Smooth muscle cell of the brain vasculature (primary cell): ENCODE results near the gene KDM3A.
"Not testable (repeated sequence)": the region's sequence is repeated elsewhere in the genome, so short reads cannot be mapped to it uniquely, and the experiment has no call there.

Experiments used
- DNase-seq: peaks from one replicate; pipeline ENCODE4 v3.0.0-alpha.2; 2012; ENCODE audit warnings: low read depth, low spot score

The KDM3A gene

DNA sequence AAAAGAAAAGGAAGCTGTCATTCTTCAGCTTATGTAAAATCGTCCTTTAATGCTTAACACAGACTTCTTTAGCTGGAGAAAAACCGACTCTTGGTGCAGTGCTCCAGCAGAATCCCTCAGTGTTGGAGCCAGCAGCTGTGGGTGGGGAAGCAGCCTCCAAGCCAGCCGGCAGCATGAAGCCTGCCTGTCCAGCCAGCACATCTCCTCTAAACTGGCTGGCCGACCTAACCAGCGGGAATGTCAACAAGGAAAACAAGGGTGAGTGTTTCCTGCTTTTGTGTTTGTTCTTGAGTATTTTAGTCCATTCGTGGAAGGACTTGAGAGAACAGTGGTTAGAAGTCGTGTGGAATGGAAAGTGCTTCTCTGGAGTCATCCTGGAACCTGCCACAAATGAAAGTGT, 38.9 kb downstream of the KDM3A start:
- no peak for DNase-seq

DNA sequence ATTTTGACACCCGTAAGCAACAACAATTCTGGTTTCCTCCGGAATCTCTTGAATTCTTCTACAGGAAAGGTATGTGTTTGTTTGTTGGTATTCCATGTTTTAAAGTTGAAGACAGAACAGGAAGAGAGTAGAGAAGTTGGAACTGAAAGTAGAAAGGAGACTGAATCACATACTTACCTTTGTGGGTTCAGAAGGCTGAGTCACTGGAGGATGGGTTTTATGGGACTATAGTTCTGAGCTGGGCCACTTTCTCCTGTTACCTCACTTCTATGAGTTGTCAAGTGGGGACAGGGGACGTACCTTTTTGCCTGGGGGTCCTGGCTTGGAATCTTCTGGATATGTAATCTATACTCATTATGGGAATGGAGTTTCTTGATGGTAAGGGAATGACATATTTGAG, 40.9 kb downstream of the KDM3A start:
- DNase-seq, result no peak

DNA sequence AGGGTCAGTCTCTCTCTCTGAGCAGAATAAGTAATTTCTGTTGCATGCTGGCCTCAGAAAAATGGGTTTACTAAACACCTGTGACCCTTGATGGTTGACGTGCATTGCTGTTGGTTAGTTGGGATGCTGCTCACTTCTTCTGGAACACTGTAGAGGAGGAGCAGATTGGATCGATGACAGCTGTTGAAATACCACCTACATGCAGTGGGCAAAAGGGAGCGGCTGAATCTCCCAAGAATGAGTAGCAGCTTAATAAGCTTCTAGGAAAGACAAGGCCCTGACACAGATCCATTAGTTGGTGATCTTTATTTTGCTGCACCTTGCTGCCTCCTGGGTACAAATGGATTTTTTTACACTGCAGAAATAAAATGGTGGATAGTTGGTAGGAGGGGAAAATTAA, 43.2 kb downstream of the KDM3A start:
- DNase-seq, result no peak

DNA sequence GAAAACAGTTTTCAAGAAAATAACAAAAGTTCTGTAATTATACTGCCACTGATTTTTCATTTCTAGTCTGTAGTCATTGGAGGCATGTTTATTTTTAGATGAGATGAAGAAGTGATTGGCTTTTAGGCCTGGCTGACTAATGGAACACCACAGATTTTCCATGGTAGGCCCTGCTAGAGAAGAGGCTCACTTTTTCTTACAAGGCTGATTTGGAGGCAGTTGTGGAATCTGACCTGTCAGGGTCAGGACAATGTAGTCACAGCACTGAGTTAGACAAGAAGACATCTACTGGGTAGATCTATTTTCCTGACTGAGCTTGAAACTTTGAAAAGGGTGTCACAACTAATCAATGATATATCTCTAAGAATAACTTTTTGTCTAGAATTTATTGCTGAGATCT, 43.9 kb downstream of the KDM3A start:
- no peak for DNase-seq

DNA sequence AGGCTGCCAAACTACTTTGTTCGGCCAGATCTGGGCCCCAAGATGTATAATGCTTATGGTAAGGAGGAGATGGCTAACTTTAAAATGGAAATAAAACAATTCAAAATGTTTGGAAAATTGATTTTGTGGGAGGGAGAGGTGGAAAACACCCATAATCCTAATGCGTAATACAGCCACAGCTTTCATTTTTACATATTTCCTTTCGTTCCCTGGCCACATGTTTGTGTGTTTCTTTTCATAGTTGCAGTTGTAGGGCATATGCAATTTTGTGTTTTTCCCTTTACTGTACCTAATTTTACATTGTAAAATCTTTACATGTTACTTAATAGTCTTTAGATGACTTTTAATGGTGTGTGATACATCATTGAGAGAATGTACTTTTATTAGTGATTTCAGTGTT, 44.6 kb downstream of the KDM3A start:
- no peak for DNase-seq

DNA sequence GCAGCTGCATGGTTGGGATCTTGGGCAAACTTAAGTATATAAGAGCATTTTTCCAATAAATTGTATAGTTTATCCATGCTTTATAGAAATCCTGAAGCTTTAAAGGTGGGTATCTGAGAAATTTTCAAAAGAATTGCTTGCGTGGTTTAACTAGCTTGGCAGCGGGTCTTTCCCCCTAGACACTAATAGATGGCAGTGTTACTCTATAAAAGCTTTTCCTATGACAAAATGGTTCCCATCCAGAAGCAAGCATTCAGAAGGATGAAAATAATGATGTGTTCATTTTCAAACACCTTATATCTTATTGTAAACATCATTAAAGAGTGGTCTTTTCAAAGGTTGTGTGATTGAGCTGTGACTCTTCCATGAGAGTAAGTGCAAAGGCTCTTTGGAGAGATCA, 45.9 kb downstream of the KDM3A start:
- DNase-seq, result no peak

DNA sequence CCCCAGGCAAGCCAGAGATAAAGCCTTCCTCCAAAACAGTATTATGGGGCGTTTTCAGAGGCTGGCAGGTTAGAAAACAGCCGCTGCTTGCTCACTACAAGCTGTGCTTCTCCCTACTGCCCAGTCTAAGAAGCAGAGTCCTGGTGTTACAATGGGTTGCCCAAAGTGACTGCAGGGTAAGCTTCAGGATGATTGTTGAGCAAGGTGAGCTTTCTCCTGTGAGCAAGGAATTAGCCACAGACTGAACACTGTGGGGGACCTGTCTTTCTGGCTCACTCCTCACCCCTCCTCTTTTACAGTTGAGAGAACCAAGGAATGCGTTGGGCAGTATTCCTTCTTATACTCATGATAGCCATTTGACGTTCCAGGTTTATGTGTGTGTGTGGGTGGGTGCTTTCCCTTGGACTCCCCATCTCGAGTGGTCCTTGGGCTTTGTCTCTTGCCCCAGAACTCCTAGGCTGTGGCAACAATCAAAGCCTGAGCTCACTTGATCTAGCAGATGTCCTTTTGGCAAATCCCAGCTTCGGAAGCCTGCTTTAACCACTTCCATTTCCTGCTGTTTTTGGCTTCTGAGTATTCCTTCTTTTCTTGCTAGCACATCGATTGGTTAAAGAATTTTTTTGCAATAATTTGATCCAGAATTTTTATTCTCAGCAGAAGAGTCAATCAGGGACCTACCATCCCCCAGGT, 47.5 kb downstream of the KDM3A start:
- DNase-seq, result no peak

DNA sequence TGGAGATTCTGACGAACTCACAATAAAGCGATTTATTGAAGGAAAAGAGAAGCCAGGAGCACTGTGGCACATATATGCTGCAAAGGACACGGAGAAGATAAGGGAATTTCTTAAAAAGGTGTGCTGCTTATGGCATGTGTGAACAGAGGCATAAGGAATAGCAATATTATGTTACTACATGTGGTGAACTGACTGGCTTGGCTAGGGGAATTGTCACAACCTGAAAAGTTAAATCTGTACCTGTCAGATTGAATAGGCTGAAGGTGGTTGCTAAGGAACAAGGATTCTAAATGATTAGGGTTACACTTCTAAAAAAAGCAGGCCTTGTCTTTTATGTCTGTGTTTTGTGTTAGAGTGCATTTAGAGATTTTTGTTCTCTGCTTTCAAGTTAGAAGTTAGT, 48.4 kb downstream of the KDM3A start:
- DNase-seq, result no peak

DNA sequence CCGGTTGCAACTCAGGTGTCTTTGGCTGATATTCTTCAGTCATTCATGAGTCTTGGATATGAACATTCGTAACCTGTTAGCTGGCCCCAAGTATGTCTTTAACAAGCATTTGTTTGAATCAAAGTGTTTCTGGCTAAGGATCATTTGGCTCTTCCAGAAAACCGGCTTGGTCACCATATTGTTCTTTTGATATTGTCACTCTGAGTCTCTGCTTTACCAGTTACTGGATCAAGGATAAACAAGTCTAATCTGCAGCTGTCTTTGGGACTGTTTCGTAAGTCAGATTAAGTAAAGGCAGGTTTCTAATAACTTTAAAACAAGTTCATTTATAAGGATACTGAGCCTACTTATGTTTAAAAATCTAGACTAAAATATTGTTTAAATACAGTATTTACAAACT, 49.1 kb downstream of the KDM3A start:
- DNase-seq, result no peak

- no peak for DNase-seq
Observed at GRCh38 chr2:86491088-86491487, 49.9 kb downstream of the KDM3A start.

DNA sequence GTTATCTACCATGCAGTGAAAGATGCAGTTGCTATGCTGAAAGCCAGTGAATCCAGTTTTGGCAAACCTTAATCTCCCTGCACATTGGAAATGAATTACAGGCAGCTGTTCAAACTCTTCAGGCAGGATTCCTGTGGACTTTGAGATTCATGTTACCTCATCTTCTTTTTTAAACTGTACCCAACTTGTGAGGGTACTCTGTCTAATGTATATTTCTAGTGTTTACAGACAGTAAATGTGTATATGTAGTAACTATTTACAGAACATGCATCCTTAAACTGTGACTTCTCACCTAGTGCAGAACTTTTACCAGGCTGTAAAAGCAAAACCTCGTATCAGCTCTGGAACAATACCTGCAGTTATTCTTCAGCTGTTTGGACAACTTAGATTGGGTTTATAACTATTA, 50.9 kb downstream of the KDM3A start:
- no peak for DNase-seq

DNA sequence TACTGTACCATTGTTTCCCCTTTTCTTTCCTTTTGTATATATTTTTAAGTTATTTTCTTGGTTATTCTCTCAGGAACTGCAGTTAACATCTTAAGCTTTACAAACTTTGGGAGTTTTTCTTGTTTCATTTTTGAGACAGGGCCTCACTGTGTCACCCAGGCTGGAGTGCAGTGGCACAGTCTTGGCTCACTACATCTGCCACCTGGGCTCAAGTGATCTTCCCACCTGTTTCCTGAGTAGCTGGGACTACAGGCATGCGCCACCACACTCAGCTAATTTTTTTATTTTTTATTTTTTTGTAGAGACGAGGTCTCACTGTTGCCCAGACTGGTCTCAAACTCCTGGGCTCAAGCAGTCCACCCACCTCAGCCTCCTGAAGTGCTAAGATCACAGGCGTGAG, 55.2 kb downstream of the KDM3A start:
- not testable (repeated sequence) for DNase-seq

GRCh38 chr2:86498468-86499260, 57.5 kb downstream of the KDM3A start:
- no peak for DNase-seq

DNA sequence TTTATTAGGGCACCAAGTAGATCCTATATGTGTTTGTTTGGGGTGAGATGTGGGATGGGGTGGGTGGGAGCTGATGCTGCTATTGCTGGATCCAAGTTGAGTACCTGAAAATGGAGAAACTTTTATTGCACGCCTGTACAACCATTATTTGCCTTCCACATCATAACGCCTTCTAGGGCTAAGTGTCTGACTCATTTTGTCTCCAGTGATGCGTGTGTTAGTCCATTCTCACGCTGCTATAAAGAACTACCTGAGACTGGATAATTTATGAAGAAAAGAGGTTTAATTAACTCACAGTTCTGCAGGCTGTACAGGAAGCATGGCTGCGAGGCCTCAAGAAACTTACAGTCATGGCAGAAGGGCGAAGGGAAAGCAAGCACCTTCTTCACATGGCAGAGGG, 58.2 kb downstream of the KDM3A start:
- no peak for DNase-seq

DNA sequence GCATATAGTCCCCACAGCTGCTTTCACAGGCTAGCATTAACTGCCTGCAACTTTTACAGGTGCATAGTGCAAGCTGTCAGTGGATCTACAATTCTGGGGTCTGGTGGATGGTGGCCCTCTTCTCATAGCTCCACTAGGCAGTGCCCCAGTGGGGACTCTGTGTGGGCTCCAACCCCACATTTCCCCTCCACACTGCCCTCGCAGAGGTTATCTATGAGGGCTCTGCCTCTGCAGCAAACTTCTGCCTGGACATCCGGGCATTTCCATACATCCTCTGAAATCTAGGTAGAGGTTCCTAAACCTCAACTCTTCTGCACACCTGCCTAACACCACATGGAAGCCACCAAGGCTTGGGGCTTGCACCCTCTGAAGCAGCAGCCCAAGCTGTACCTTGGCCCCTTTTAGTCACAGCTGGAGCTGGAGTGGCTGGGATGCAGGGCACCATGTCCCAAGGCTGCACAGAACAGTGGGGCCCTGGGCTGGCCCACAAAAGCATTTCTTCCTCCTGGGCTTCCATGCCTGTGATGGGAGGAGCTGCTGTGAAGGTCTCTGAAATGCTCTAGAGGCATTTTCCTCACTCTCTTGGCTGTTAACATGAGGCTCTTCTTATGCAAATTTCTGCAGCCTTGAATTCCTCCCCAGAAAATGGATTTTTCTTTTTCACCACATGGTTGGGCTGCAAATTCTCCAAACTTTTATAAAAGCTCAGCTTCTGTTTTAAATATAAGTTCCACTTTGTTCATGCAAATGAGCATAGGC, 59.3 kb downstream of the KDM3A start:
- DNase-seq, result no peak

DNA sequence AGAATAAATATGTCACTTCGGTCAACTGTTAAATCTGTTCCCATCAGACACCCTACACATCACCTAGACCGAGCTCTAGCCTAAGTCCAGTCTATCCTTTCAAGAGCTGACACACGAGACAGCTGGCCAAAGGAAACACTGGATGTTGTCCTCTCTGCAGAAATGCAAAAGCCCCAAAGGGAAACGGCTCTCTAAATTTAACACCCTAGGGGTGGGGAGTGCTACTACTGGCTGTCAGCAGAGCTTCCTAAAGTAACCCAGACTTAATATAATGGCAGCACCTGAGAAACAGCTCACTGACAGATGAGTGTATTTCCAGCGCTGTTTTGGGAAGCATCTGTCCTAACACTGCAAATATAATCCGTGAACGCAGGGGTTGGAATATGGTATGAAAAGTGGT, 66.4 kb downstream of the KDM3A start:
- no peak for DNase-seq

DNA sequence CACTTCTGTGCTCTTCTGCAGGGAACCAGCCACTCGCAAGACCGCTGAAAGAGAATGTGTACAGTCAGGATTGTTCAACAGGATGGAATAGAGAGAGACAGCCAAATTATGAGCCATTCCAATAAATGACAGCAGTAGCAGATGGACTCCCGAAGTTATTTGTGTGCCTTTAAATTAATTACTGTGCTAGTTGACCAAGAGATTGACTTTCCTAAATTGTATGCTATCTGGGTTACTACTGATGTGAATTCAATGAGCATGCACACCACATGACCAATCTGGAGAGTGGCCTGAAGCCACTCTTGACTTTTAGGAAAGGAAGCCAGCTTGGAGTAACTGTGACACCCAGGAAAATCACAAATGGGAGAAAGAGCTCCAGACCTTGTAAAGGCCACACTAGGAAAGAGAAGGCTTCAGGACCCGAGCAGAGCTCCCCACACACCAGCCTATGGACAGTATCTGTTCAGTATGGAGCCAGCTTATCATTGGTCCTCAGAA, 69.3 kb downstream of the KDM3A start:
- no peak for DNase-seq

DNA sequence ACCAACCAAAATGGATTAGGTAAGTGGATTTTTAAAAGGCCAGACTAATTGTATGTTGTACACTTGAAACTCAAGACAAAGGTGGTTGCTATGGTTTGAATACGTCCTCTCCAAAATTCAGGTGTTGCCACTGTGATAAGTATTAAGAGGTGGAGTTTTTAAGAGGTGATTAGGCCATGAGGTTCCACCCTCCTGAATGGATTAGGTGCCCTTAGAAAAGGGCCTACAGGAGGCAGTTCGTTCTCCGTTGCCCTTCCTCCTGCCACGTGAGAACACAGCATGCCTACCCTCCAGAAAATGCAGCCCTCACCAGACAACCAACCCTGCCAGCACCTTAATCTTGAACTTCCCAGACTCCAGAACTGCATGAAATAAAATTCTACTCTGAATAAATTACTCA, 70.9 kb downstream of the KDM3A start:
- no peak for DNase-seq

DNA sequence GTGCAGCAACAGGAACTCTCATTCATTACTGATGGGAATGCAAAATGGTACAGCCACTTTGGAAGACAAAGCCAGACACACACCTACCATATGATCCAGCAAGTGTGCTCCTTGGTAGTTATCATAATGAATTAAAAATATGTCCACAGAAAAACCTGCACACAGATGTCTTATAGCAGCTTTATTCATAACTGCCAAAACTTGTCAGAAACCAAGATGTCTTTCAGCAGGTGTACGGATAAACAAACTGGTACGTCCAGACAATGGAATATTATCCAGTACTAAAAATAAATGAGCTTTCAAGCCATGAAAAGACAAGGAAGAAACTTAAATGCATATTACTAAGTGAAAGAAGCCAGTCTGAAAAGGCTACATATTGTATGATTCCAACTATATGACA, 71.7 kb downstream of the KDM3A start:
- no peak for DNase-seq

GRCh38 chr2:86513948-86514660, 72.9 kb downstream of the KDM3A start:
- DNase-seq, result no peak

- DNase-seq, result no peak
Observed at GRCh38 chr2:86518481-86518880, 77.3 kb downstream of the KDM3A start.

DNA sequence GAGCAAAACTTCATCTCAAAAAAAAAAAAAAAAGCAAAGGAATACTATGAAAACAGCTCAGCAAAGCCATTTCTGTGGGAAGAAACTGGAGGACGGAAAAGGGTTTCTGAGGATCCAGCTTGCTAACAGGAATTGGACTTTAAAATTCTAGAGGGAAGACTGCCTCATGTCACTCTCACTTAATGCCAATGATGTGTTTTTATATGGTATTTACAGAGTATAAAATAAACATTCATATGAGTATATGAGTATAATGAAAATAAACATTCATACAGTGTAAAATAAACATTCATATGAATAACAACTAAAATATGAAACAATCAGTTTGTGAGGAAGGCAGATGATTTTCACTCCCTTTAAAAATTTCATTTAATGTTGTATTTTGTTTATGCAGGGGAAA, 78.2 kb downstream of the KDM3A start:
- no peak for DNase-seq
